ENCODE results near the gene HNRNPH3. TPM values are rescaled to one million over a fixed set of nuclear protein-coding genes. Genes with fewer than 3 reads are reported as not detected.

Gene HNRNPH3
- total RNA-seq, 1 donor from 2014 or later: 238 TPM

GRCh38 chr10:68333440-68334431, 1.9 kb downstream of the HNRNPH3 start:
- Mint-ChIP-seq H3K36me3 (ENCODE audit: low read depth) (peaks cover 26% of the 10 kb centered on the region), H3K9me3 (no peaks in the 10 kb centered on the region), H3K27me3 (ENCODE audit: low read depth) (peaks cover 8% of the 10 kb centered on the region), H3K4me3 (peak overlapping the region; percentile 100), H3K27ac (ENCODE audit: unreplicated experiment) (peak overlapping the region; percentile 100), H3K4me1 (peaks cover 60% of the 10 kb centered on the region)
- DNase-seq (ENCODE audit: low read depth, low spot score): no peak
- TF ChIP-seq CTCF (conservative IDR thresholded peaks at IDR 0.05): no peak

GRCh38 chr10:68334672-68335467, 3.0 kb downstream of the HNRNPH3 start:
- no peak for TF ChIP-seq CTCF (conservative IDR thresholded peaks at IDR 0.05)
- peak overlapping the region; percentile 89 for H3K27ac Mint-ChIP-seq (ENCODE audit: unreplicated experiment)
- peak overlapping the region; percentile 100 for H3K4me3 Mint-ChIP-seq
- H3K27me3 Mint-ChIP-seq (ENCODE audit: low read depth): peaks cover 8% of the 10 kb centered on the region
- peaks cover 55% of the 10 kb centered on the region for H3K4me1 Mint-ChIP-seq
- H3K9me3 Mint-ChIP-seq: no peaks in the 10 kb centered on the region
- peaks cover 29% of the 10 kb centered on the region for H3K36me3 Mint-ChIP-seq (ENCODE audit: low read depth)
- no peak for DNase-seq (ENCODE audit: low read depth, low spot score)

GRCh38 chr10:68336754-68337351, 5.0 kb downstream of the HNRNPH3 start:
- Mint-ChIP-seq H3K27ac (ENCODE audit: unreplicated experiment) (no peak overlapping the region), H3K4me1 (peaks cover 43% of the 10 kb centered on the region), H3K9me3 (no peaks in the 10 kb centered on the region), H3K4me3 (peak overlapping the region; percentile 82), H3K27me3 (ENCODE audit: low read depth) (peaks cover 6% of the 10 kb centered on the region), H3K36me3 (ENCODE audit: low read depth) (peaks cover 36% of the 10 kb centered on the region)
- no peak for TF ChIP-seq CTCF (conservative IDR thresholded peaks at IDR 0.05)
- DNase-seq (ENCODE audit: low read depth, low spot score): no peak

- no peak for DNase-seq (ENCODE audit: low read depth, low spot score)
- Mint-ChIP-seq H3K27me3 (ENCODE audit: low read depth) (no peaks in the 10 kb centered on the region), H3K36me3 (ENCODE audit: low read depth) (peaks cover 23% of the 10 kb centered on the region), H3K27ac (ENCODE audit: unreplicated experiment) (no peak overlapping the region), H3K4me3 (peak overlapping the region; percentile 45), H3K4me1 (peaks cover 28% of the 10 kb centered on the region), H3K9me3 (no peaks in the 10 kb centered on the region)
- no peak for TF ChIP-seq CTCF (conservative IDR thresholded peaks at IDR 0.05)
These were observed 8.7 kb downstream of the HNRNPH3 start for GRCh38 chr10:68340358-68341080.
